GM19324 (cell line): ENCODE measurements around the gene C3.
"Not testable (repeated sequence)": the region's sequence is repeated elsewhere in the genome, so short reads cannot be mapped to it uniquely, and the experiment has no call there.

ENCODE experiments used
- ATAC-seq: cut with Tn5 transposase; IDR thresholded peaks from one replicate; pipeline ENCODE4 v1.9.1; 2021; ENCODE audit warnings: mild to moderate bottlenecking, moderate library complexity; ENCODE audit not compliant: unreplicated experiment, low FRiP score

Gene C3

GRCh38 chr19:6694147-6694815 is 26.2 kb downstream of the C3 start:
- no peak for ATAC-seq

DNA sequence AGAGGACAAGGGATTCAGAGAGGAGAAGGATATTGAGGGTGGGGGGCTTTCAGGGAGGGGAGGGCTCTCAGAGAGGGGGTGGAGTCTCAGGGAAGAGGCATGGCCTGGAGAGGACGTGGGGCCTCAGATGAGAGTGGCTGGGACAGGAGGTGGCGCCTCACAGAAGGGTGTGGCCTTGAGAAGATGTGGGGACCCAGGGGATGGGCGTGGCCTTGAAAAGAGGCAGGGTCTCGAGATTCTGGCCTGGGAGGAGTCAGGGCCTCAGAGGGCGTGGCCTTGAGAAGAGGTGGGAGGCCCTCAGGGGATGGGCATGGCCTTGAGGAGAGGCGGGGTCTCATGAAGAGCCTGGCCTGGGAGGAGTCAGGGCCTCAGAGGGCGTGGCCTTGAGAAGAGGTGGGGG is 26.8 kb downstream of the C3 start:
- no peak for ATAC-seq

GRCh38 chr19:6693056-6693471 is 27.4 kb downstream of the C3 start:
- ATAC-seq, result no peak

GRCh38 chr19:6692027-6692426 is 28.4 kb downstream of the C3 start:
- no peak for ATAC-seq

- ATAC-seq, result no peak
Measured at GRCh38 chr19:6691342-6691741, 29.1 kb downstream of the C3 start.

- no peak for ATAC-seq
Measured at GRCh38 chr19:6690160-6690885, 30.1 kb downstream of the C3 start.

- no peak for ATAC-seq
Measured at GRCh38 chr19:6687114-6687513, 33.3 kb downstream of the C3 start.

- ATAC-seq, result no peak
Measured at GRCh38 chr19:6686628-6686975, 33.8 kb downstream of the C3 start.

- no peak for ATAC-seq
Measured at GRCh38 chr19:6685962-6686627, 34.4 kb downstream of the C3 start.

- no peak for ATAC-seq
Measured at GRCh38 chr19:6685482-6685881, 35.0 kb downstream of the C3 start.

DNA sequence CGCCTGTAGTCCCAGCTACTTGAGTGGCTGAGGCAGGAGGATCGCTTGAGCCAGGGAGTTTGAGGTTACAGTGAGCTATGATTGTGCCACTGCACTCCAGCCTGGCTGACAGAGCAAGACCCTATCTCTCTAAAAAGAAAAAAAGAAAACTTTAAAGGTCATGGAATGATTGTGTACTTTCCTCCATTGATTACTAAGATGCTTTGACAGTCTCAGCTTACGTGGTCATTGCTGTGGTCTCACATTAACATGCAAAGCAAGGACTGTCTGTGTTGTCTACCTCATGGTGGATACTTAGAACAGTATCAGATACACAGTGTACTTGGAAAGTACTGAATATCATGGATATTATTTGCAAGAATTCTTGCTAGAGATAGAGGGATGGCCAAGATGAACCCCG is 36.5 kb downstream of the C3 start:
- no peak for ATAC-seq

DNA sequence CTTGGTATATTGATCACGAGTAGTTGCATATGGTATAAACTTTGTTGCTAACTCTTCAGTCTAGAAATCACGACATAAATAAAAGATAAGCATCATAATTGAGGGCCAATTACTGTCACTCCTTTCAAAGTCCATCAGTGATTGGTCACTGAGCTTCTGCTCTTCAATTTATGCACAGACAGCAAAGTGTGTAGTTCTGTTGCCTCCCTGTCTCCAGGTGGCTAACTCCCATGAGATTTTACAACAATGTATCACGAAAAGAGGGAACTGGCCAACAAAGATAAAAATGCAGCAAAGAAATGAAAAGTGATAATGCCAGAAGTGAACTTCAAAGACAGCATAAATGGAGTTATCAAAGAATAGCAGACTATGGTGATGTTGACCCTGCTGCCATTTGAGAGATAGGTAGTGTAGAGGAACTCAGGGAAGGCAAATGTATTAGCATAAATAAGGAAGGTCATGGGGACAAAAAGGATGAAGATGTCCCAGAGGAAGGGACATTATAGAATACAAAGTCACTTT is 37.8 kb downstream of the C3 start:
- no peak for ATAC-seq

GRCh38 chr19:6680141-6680540 is 40.3 kb downstream of the C3 start:
- ATAC-seq, result no peak

DNA sequence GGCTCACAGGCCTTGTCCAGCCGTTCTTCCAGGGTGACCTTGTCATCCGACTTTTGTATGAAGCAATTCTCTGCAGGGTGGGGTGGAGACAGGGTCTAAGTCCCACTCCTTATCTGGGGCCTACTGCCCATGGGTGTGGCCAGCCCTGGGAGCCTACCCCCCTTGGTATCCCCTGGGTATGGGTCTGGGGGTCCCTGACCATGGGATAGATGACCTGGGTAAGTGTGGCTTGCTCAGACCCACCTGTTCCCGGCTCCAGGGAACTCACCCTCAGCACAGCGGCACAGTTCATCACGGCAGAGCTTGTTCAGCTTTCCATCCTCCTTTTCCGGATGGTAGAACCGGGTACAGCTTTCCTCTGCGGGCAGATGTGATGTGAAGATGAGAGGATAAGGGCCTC is 41.3 kb downstream of the C3 start:
- ATAC-seq, result no peak

DNA sequence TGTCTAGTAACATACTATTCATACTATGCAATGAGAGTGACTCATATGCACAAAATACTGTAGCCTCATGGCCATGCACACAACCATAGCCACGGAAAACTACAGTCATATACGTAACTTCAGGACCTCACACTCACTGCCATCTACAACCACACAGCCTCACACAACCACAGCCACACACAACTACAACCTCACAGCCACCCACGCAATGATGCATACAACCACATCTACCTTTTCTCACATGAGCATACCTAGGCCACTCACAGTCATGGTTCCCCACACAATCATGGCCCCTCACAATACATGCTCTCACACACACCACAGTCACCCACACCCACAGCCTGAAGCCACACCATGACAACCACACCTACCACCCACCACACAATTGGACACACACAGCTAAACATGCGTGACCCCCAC is 41.8 kb downstream of the C3 start:
- ATAC-seq, result no peak

DNA sequence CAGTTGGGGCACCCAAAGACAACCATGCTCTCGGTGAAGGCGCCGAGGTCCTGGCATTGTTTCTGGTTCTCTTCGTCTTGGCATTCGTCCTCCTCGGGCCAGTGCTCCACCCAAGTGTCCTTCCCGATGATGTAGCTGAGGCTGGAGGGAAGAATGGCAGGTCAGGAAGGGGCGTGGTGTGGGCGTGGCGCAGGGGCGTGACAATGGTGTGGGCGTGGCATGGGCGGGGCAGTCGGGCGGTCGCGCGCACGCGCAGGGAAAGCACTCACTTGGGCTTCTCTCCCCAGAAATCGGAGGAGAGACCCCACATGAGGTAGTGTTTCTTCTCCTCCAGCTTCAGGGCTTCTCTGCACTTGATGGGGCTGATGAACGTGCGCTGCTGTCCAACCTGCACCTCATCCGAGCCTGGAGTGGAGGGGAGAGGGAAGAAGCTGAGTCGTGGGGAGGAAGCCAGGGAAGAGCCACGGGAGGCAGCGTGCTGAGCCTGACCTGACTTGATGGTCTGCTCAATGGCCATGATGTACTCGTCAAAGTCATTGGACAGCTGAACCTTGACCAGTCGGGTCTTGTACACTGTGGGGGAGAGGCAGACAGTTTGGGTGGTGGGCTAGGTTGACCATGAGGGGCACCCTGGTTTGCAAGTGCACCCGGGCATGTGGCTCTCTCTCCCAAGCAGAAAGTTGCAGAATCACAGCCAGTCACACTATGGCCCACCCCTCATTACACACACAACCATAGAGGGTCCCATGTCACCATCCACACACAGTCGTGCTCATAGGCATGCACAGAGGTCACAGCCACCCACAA is 42.4 kb downstream of the C3 start:
- no peak for ATAC-seq

- ATAC-seq, result no peak
Measured at GRCh38 chr19:6677495-6677882, 43.0 kb downstream of the C3 start.

GRCh38 chr19:6676288-6676687 is 44.2 kb downstream of the C3 start:
- ATAC-seq, result no peak

DNA sequence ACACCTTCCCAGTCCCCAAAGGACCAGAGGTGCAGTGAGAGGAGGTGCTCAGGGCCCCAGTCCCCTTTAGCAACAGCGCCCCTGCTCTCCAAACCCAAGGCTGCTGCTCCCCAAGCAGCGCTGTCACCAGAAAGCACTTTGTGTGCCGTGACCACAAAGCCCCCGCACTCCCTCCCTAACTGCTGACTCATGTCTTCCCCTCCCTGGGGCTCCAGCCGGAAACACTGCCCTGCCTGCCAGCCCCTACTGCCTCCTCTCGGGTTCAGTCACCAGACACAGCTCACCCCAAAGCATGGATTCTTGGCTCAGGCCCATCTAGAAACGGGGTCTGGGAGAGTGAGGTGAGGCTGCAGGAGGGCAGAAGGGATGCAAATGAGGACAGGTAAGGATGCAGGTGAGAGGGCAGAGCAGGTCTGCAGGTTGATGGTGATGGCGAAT is 45.6 kb downstream of the C3 start:
- ATAC-seq, result no peak

- ATAC-seq, result not testable (repeated sequence)
Measured at GRCh38 chr19:6674408-6674807, 46.0 kb downstream of the C3 start.
